GM18526 (cell line): ENCODE measurements around the gene SRSF1.

Source experiments
- POLR2A ChIP-seq: IDR thresholded peaks from 3 replicates; pipeline ENCODE4 v1.6.1; 2011; ENCODE audit not compliant: insufficient read length; ENCODE audit errors: extremely low read depth

Gene SRSF1

DNA sequence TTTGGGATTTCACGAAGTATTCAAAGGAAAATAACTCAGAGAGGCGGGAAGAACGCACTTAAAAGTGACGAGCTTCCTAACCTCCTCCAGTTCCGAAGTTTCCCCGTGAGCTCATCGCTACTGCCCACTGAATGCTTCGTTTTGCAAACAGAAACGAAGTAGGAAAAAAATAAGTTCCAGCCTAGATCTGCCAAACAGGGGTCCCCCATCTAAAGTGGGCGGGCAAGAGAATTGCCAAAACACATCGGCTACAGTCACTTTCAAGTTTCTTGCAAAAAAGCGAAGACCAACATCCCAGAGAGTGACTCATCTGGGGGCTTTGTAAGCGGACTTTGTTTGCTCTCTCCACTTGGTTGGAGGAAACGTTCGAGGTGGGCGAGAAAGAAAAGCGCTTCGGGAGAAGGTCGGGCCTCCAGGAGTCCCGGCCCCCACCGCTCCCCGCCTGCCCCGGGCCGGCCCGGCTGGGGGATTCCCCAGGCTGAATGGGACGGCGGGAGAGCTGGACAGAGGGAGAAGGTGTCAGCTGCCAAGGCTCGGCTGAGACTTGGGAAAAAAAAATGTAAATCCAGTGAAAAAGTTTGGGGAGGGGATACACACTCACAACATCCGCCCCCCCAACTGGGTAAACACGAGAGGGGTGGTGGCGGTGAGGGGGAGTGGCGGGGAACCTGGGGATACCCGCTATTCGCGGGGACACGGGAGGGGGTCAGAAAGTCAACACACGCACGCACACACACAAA is 20.0 kb downstream of the SRSF1 start:
- TF ChIP-seq POLR2A, result no peak

DNA sequence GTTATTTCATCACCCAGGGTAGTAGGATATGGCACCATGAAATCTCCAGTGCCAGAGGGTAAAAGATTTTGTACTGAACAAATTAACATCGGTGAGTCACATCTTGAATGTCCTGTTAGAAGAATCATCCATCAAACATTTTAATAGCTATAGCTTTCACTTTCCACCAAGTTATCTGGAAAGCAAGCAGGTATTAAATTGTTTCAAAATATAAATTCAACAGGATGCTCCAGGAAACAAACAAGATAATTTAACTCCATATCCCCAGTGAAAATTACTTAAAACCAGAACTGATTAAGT is 21.4 kb downstream of the SRSF1 start:
- TF ChIP-seq POLR2A, result no peak

DNA sequence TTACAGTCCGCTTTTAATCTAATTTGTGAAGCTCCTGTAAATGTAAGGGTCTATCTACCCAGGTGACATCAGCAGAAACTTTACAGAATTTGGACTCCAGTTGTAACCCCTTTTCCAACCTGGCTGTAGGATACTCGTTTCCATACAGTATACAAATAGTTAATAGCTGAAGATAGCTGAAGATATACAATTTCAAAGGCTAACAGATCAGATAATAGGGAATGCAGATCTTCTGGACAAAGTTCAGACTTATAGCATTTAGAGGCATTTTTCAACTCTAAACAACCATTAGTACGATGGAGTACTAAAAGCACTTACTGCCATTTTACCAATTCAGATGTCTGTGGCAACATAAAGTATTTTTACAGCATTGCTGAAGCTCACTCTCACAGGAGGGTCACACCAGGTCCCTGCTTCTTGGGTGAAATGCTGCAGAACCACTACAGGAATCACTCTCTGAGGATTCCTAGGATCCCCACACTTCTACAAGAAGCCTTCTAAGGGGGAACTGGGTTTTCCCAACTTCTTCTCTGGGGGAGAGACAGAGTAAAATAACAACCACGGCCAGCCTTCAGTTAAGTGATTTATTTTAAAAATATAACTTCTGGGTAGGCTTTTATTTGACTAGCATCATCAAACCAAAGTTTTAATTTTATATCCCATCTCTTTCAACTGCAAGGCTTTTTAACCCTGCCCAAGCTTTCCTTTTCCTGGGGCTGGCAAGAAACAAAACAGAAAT is 21.9 kb downstream of the SRSF1 start:
- TF ChIP-seq POLR2A, result no peak

DNA sequence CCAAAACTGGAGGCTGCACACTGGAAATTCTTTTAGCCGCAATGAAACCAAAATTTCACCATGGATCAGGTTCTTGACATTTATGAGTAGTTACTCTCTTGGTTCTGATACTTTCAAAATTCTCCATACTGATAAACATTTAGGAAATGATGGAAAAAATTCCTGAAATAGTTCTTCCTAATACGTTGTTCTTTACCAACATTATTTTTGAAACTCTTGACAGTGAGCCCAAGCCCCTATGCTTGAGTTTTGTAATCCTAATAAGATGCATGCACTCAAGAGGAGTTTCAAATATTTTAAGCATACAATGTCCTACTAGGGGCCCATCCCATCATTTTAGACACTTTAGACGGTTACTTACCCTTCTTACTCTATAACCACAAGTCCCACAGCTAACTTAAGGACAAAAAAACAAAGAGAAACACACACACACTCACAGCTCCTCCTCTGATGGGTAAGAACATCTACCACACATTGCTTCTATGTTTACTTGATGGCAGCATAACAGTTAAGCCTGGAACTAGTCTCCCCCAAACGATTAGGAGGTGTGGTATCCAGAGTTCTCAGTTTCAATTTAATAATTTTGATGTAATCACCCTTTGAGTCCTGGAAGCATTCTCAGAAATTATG is 22.7 kb downstream of the SRSF1 start:
- TF ChIP-seq POLR2A, result no peak

DNA sequence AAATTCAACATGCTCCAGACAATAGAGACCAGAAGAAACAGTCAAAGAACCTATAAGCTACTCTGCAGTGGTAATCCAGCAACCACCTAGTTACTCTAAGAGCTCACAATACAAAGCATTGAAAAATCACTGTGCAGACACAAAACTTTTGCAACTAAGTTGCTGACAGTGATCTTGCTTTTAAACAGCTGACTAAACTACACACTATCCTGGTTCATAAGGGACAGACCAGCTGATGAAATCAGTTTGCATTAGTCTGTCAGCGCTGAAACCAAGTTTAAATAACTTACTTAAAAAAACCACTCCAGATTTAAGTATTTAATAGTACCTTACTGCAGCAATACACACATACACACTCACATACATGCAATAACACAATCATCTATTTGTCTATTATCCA is 23.6 kb downstream of the SRSF1 start:
- no peak for TF ChIP-seq POLR2A

DNA sequence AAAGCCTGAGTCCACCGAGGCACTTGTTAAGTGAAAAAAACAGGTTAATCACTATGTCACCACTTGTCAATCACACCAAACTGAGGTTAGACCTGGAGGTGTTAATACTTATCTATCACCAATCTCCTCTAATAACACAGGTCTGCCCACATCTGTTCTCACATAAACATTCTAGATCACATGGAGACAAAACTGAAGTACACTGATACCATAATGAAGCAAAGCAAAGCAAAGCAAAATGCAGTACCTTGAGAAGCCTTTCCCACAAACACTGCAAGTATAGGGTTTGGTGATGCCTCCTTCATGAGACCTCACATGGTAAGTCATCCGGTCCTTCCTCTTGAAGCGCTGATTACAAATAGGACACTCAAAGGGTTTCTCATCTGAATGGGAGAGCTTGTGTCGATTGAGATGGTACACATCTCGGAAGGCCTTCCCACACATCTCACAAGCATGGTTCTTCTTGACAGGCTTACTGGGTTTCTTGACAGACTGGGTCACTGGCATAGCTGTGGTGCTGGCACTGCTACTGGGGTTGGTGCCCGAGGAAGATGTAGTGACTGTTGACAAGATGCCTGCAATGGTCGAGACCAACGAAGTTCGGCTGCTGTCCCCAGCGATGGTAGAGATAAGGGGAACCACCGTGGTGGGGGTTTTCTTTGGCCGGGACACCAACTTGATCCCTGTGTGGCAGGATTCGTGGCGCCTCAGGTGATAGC is 24.4 kb downstream of the SRSF1 start:
- no peak for TF ChIP-seq POLR2A

DNA sequence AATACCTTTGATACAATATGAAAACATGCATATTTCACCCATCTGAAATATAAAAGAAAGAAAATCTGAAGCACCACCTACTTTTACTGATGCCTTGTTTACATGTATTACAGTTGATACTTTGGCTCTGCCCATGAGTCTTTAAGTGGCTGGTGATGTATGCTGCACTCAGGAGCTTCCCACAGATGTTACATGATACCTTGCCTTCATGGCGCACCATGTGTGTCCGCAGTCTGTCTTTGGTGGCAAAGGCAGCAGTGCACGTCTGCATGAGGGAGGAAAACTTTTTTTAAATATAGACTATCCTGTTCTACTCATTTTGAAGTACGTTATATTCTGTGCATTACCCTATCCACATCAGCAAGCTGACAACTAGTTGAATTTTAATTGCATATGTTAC is 26.5 kb downstream of the SRSF1 start:
- TF ChIP-seq POLR2A, result no peak

DNA sequence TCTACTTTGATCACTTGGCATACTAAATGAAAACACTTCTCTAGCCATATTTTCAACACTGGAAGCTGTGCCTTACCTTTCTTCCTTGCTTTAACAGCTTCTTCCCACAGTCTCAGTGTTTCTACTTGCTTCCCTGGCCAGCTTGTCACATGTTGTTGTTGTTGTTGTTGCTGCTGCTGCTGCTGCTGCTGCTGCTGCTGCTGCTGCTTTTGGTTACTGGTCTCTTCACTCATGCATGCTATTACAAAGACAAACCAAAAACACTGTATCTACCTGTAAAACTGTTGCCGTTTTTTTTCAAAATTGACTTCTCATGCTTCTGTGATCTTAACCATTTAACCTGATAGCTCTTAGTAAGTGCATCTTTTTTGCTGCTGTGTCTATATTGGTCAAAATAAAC is 28.0 kb downstream of the SRSF1 start:
- TF ChIP-seq POLR2A, result no peak

DNA sequence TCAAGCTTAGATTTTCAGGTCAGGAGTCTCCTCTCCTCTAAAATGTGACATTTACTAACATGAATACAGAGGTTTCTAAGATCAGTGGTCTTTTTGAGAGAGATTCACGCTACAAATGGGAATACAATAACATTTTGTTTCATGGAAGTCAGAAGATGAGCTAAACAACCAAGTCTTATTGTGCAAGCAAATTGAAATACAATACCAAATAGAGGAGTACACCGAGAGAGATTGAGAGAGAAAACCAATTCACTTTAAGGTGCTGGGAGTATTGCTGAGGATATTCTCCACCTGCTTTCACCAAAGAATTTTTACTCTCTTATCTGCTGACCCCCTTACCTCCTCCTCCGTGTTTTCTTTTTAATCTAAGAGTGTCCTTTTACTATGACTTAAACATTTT is 30.5 kb downstream of the SRSF1 start:
- TF ChIP-seq POLR2A, result no peak

DNA sequence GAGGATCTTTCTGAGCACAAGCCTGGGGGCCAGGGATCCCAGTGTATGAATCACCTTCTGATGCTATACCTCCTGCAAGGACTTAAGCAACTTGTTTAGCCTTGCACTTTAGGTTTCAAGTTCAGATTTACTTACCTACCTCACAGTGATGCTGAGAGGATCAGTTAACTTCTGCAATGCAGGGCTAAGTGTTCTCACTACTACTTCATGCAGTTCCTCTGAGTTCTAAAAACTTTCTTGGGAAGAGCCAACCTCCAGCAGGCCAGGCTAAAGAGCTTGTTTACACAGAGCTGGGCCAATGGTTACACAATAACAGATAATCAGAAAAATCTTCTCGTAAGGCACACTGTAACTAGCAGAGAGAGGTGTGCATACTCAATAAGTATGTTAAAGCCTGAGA is 32.0 kb downstream of the SRSF1 start:
- no peak for TF ChIP-seq POLR2A

DNA sequence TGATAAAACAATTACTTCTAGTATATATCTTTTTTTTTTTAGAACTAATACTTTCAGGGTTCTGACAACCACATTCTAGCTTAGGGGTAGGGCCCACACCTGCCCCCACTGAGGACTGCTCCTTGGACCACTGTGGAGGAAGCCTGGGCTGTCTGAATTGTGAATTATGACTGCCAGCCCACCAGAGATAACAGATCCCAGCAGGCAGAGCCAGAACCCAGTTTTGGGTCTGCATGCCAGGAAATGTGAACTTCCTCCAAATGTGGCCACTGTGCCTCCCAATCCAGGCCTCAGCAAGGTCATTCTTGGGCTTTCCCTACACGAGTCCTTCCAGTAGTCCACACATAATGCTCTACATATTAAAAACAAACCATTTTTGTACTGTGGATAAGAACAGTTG is 34.9 kb downstream of the SRSF1 start:
- TF ChIP-seq POLR2A, result no peak

DNA sequence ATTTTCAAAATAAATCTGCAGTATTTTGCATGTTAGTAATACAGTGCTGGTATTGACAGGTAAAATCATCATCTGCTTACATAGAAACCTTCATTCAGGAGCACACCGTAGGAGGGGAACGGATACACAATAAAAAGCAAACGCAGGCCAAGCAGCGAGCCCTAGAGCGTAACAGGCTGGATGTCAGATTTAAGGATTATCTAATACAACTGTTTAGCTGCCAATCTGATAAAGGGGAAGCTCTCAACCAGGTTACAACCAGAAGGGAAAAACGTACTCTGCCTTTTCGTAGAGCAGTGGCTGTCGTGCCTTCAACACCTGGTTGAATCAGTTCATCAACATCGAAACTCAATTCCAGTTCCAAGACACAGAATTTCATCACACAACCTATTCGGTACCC is 35.5 kb downstream of the SRSF1 start:
- no peak for TF ChIP-seq POLR2A

DNA sequence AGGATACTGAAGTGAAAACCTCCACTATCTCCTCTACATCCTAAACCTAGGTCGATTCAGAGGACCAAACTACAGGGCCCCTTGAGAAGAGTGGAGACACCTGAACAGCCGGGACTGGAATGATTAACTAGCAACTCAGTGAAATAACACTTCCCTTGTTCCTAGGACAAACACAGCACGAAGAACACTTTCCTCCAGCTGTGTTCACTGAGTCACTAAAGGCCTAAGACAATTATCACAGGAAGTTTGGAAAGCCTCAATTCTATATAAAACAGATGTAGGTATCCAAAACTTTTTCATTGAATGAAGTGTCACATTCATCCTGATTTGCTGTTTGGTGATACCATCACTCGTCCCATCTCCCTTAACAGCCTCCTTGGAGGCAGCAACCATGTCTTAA is 36.3 kb downstream of the SRSF1 start:
- TF ChIP-seq POLR2A, result no peak

DNA sequence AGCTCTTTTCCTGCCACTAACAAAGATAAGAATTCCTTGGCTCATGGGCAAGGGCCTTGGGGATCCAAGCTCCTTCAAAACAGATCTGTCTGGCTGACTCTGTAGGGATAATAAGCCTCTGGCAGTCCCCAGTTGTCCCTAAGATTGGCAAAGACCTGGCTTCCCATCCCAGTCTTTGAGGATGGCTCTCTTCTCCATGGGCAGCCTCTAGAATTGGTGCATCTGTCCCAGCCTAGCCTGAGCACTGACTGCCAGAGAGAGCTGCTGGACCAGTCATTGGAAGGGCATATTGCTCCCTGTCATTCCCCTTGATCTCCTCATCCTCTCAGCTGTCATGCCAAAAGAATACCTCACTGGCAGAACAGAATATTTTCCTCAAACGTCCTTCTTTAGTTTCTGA is 38.6 kb downstream of the SRSF1 start:
- TF ChIP-seq POLR2A, result no peak

DNA sequence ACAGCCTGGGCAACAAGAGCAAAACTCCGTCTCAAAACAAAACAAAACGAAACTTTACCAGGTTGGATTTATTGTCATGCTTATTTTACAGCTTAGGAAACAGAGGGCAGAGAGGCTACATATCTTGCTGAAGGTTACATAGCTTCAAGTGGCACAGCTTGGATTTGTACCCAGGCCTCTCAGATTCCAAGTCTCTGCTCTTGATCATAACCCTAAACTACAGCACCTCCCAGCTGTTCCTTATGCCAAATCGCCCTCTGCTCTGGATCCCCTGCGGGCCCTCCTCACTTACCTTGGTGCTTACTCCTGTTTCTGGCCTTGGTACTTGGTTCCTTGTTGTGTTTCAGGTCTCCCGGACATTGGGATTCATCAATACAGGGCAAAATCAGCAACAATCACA is 40.2 kb downstream of the SRSF1 start:
- TF ChIP-seq POLR2A, result no peak

DNA sequence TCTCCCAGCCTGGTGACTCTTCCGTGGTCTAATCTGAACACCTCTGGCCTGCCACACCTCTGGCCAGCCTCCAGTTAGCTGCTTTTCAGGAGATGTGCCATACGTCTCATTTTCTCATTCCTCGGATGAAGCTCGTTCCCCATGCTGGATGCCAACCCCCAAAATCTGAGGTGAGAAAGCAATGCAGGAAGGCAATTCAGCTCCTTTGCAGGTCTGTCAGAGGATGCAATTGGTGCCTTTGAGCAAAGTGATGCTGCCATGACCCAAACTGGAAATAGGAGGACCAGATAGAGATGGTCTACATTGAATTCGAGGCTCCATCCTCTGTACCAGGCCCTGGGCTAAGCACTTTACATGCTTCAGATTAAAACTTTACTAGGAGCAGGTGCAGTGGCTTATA is 40.8 kb downstream of the SRSF1 start:
- TF ChIP-seq POLR2A, result no peak
